ENCODE data around the gene GBGT1. TPM values are rescaled to one million over a fixed set of nuclear protein-coding genes. Genes with fewer than 3 reads are reported as not detected.

GBGT1 gene
- total RNA-seq, 2 donors from 2014 or later = 15.5 to 16.8 TPM

GRCh38 chr9:133165452-133165730 is 1.7 kb upstream of the GBGT1 start:
- Histone ChIP-seq H3K36me3 (no peaks in the 10 kb centered on the region), H3K27ac (no peak overlapping the region), H3K4me1 (peaks cover 0 to 34% of the 10 kb centered on the region in 2 donors), H3K27me3 (no peaks in the 10 kb centered on the region), H3K9me3 (no peaks in the 10 kb centered on the region), H3K4me3 (no peak overlapping the region)
- no peak for TF ChIP-seq CTCF (IDR thresholded peaks at IDR 0.05)
- no peak for DNase-seq (ENCODE audit: low spot score)

- Histone ChIP-seq H3K27me3 (no peaks in the 10 kb centered on the region), H3K27ac (peak overlapping the region; percentile 75 to 80)
- TF ChIP-seq CTCF (IDR thresholded peaks at IDR 0.05) = no peak
Observed at GRCh38 chr9:133164191-133164590, 477 bp upstream of the GBGT1 start.

GRCh38 chr9:133162861-133163503 is 732 bp downstream of the GBGT1 start:
- peaks cover 3% of the 10 kb centered on the region for H3K36me3 ChIP-seq
- no peak for DNase-seq (ENCODE audit: low spot score)
- H3K4me3 ChIP-seq = peak overlapping the region; percentile 53 to 75
- peaks cover 0 to 34% of the 10 kb centered on the region in 2 donors for H3K4me1 ChIP-seq
- no peaks in the 10 kb centered on the region for H3K27me3 ChIP-seq
- no peaks in the 10 kb centered on the region for H3K9me3 ChIP-seq
- no peak for TF ChIP-seq CTCF (IDR thresholded peaks at IDR 0.05)
- peak overlapping the region; percentile 75 to 80 for H3K27ac ChIP-seq

More at GRCh38 chr9:133164191-133164590, 477 bp upstream of the GBGT1 start:
- H3K4me3 ChIP-seq = peak overlapping the region; percentile 53 to 75
- no peak for DNase-seq (ENCODE audit: low spot score)
- H3K9me3 ChIP-seq = no peaks in the 10 kb centered on the region
- peaks cover 3% of the 10 kb centered on the region for H3K36me3 ChIP-seq
- H3K4me1 ChIP-seq = peaks cover 0 to 34% of the 10 kb centered on the region in 2 donors

- Histone ChIP-seq H3K4me3 (no peak overlapping the region), H3K27me3 (no peaks in the 10 kb centered on the region), H3K27ac (peak overlapping the region; percentile 11 to 40), H3K4me1 (peaks cover 0 to 34% of the 10 kb centered on the region in 2 donors), H3K36me3 (peaks cover 3% of the 10 kb centered on the region), H3K9me3 (no peaks in the 10 kb centered on the region)
- TF ChIP-seq CTCF (IDR thresholded peaks at IDR 0.05) = no peak
- DNase-seq (ENCODE audit: low spot score) = no peak
Observed at GRCh38 chr9:133161547-133161950, 2.2 kb downstream of the GBGT1 start.

GRCh38 chr9:133160742-133161546 is 2.8 kb downstream of the GBGT1 start:
- Histone ChIP-seq H3K9me3 (no peaks in the 10 kb centered on the region), H3K27ac (peak overlapping the region; percentile 32 to 40), H3K36me3 (peaks cover 3% of the 10 kb centered on the region), H3K4me1 (peaks cover 0 to 34% of the 10 kb centered on the region in 2 donors), H3K4me3 (no peak overlapping the region), H3K27me3 (no peaks in the 10 kb centered on the region)
- DNase-seq (ENCODE audit: low spot score) = peak; percentile 86
- peak; percentile 63 to 80 for TF ChIP-seq CTCF (IDR thresholded peaks at IDR 0.05)
